Esophagus squamous epithelium (tissue), 5 donors: ENCODE measurements around the gene FZR1. TPM values are rescaled to one million over a fixed set of nuclear protein-coding genes. Genes with fewer than 3 reads are reported as not detected.
A peak's percentile ranks its signal among the peaks of the same experiment; 100 is the strongest.

Source experiments
- DNase-seq: peaks from one replicate; lab custom pipeline; 2025; lab: John Stamatoyannopoulos, UW
- H3K27ac ChIP-seq, 4 donors: fragments of 200-600 bp; sonication (generic); one replicate each; pipeline ENCODE4 v1.5.1; 2016 to 2019; ENCODE audit warnings: mild to moderate bottlenecking in 1 of 4
- H3K27me3 ChIP-seq, 4 donors: fragments of 200-600 bp; sonication (generic); 1 replicate in 3 of 4; 2 replicates in 1 of 4; pipeline versions ENCODE4 v1.5.1 to v1.6.0; 2017 to 2021; ENCODE audit warnings: antibody characterized with exemption in 1 of 4
- H3K36me3 ChIP-seq, 3 donors: fragments of 200-600 bp; sonication (generic); one replicate each; pipeline ENCODE4 v1.5.1; 2016 to 2019
- H3K4me1 ChIP-seq, 3 donors: fragments of 200-600 bp; sonication (generic); one replicate each; pipeline ENCODE4 v1.5.1; 2017 to 2019
- H3K4me3 ChIP-seq, 4 donors: fragments of 200-600 bp; sonication (generic); 1 replicate in 3 of 4; 2 replicates in 1 of 4; pipeline ENCODE4 v1.5.1; 2016 to 2019; ENCODE audit warnings: mild to moderate bottlenecking in 2 of 4, moderate library complexity in 1 of 4
- H3K9me3 ChIP-seq, 3 donors: fragments of 200-600 bp; sonication (generic); one replicate each; pipeline ENCODE4 v1.5.1; 2016 to 2019
- CTCF ChIP-seq, 6 experiments: fragments of 450-650 bp in 4 of 6; fragments of 200-600 bp in 2 of 6; sonication (generic) in 2 of 6; IDR thresholded peaks; one replicate each; pipeline ENCODE4 v1.5.1; 2016 to 2019; ENCODE audit warnings: antibody characterized with exemption in 6 of 6, mild to moderate bottlenecking in 4 of 6, moderate library complexity in 4 of 6
- POLR2A ChIP-seq, 4 donors: fragments of 450-650 bp; IDR thresholded peaks; one replicate each; pipeline ENCODE4 v1.6.1; 2017; ENCODE audit warnings: antibody characterized with exemption in 4 of 4, mild to moderate bottlenecking in 4 of 4, moderate library complexity in 3 of 4
- WGBS, 2 donors: methylation state at CpG; one replicate each; pipeline ENCODE4 v1.1.5; 2018; 5-methylcytosine and 5-hydroxymethylcytosine counted together
- intact Hi-C: fragments of 100-400 bp; cut with DNase I; formaldehyde crosslinking; loops from one replicate; pipeline ENCODE4 v1.15.0; 2022
- total RNA-seq, 4 donors: library from RNA; depleted of rRNA; stranded (reverse); fragments of >200 nt; gene quantifications; one replicate each; pipeline ENCODE4 v1.1.0, GENCODE V29; 2016
- donor health status: DM: yes; HTN: yes; CAD: no.

Gene FZR1
- total RNA-seq, 4 donors from 2014 or later = 26.5 to 46.8 (median 27.2) TPM

GRCh38 chr19:3535235-3535535 lies 29.1 kb downstream of the FZR1 start:
- no peak overlapping the region for H3K4me3 ChIP-seq
- H3K4me1 ChIP-seq = peaks cover 0 to 29% (median 0%) of the 10 kb centered on the region in 3 donors
- 100% methylated on average over 3 of the region's 9 CpGs for WGBS, 2 donors
- H3K27ac ChIP-seq = no peak overlapping the region
- intact Hi-C loops = no loop called here
- no peaks in the 10 kb centered on the region for H3K9me3 ChIP-seq
- TF ChIP-seq CTCF (IDR thresholded peaks at IDR 0.05) = no peak
- no peak for TF ChIP-seq POLR2A (IDR thresholded peaks at IDR 0.05)
- peaks cover 33 to 95% (median 44%) of the 10 kb centered on the region in 3 donors for H3K36me3 ChIP-seq
- H3K27me3 ChIP-seq = no peaks in the 10 kb centered on the region
- no peak for DNase-seq

GRCh38 chr19:3535563-3535965 lies 29.5 kb downstream of the FZR1 start:
- intact Hi-C loops = no loop called here
- no peak overlapping the region for H3K27ac ChIP-seq
- peaks cover 0 to 29% (median 0%) of the 10 kb centered on the region in 3 donors for H3K4me1 ChIP-seq
- no peaks in the 10 kb centered on the region for H3K9me3 ChIP-seq
- no peak for DNase-seq
- no peak overlapping the region for H3K4me3 ChIP-seq
- H3K27me3 ChIP-seq = no peaks in the 10 kb centered on the region
- H3K36me3 ChIP-seq = peaks cover 33 to 91% (median 44%) of the 10 kb centered on the region in 3 donors
- WGBS, 2 donors = 86% methylated on average over 7 of the region's 14 CpGs; no CpG with 5 or more reads in 1 of the 2 donors
- TF ChIP-seq CTCF (IDR thresholded peaks at IDR 0.05) (no peak), POLR2A (IDR thresholded peaks at IDR 0.05) (no peak)

- Histone ChIP-seq H3K36me3 (peaks cover 33 to 87% (median 41%) of the 10 kb centered on the region in 3 donors), H3K27me3 (no peaks in the 10 kb centered on the region), H3K9me3 (no peaks in the 10 kb centered on the region), H3K4me1 (peaks cover 0 to 29% (median 0%) of the 10 kb centered on the region in 3 donors), H3K27ac (peak overlapping the region in 2 of 4 donors; percentile 48 to 59), H3K4me3 (no peak overlapping the region)
- intact Hi-C loops = no loop called here
- 84 to 92% methylated on average over 5 to 9 of the region's 10 CpGs for WGBS, 2 donors
- DNase-seq = no peak
- TF ChIP-seq CTCF (IDR thresholded peaks at IDR 0.05) (no peak), POLR2A (IDR thresholded peaks at IDR 0.05) (no peak)
Measured at GRCh38 chr19:3535981-3536380, 29.9 kb downstream of the FZR1 start.

GRCh38 chr19:3536429-3537100 lies 30.5 kb downstream of the FZR1 start:
- no peak for TF ChIP-seq CTCF (IDR thresholded peaks at IDR 0.05)
- TF ChIP-seq POLR2A (IDR thresholded peaks at IDR 0.05) = no peak
- WGBS, 2 donors = 60 to 63% methylated on average over 1 to 13 of the region's 27 CpGs
- H3K27ac ChIP-seq = peak overlapping the region in 3 of 4 donors; percentile 48 to 65 (median 59)
- H3K9me3 ChIP-seq = no peaks in the 10 kb centered on the region
- no peak for DNase-seq
- no peaks in the 10 kb centered on the region for H3K27me3 ChIP-seq
- H3K4me3 ChIP-seq = no peak overlapping the region
- intact Hi-C loops = no loop called here
- H3K4me1 ChIP-seq = peaks cover 0 to 29% (median 0%) of the 10 kb centered on the region in 3 donors
- H3K36me3 ChIP-seq = peaks cover 28 to 81% (median 36%) of the 10 kb centered on the region in 3 donors

GRCh38 chr19:3537101-3537437 lies 31.0 kb downstream of the FZR1 start:
- H3K27ac ChIP-seq = peak overlapping the region; percentile 46 to 65 (median 54)
- TF ChIP-seq CTCF (IDR thresholded peaks at IDR 0.05) (no peak), POLR2A (IDR thresholded peaks at IDR 0.05) (no peak)
- 46 to 70% methylated on average over 2 to 7 of the region's 13 CpGs for WGBS, 2 donors

More at GRCh38 chr19:3537101-3537437, 31.0 kb downstream of the FZR1 start:
- intact Hi-C loops = no loop called here
- Histone ChIP-seq H3K4me1 (peaks cover 0 to 29% (median 0%) of the 10 kb centered on the region in 3 donors), H3K9me3 (no peaks in the 10 kb centered on the region), H3K27me3 (no peaks in the 10 kb centered on the region), H3K4me3 (no peak overlapping the region), H3K36me3 (peaks cover 23 to 76% (median 31%) of the 10 kb centered on the region in 3 donors)
- no peak for DNase-seq
